Stimulated activated naive CD8-positive, alpha-beta T cell treated with anti-CD3 and anti-CD28 coated beads, Interleukin-15, Interleukin-2, amounts not matched to agents 100 U/mL and 50 U/mL, for 24 hours (primary cell): ENCODE data around the gene ATP11A.
"Not testable (repeated sequence)": the region's sequence is repeated elsewhere in the genome, so short reads cannot be mapped to it uniquely, and the experiment has no call there.

Source experiments
- ATAC-seq: fragments of 150-1000 bp; cut with Tn5 transposase; one replicate; pipeline ENCODE4 v1.10.0; 2021
- DNase-seq: peaks from one replicate; pipeline ENCODE4 v3.0.0; 2021

The ATP11A gene

GRCh38 chr13:112692586-112692985, 2.7 kb downstream of the ATP11A start:
- ATAC-seq, result no peak
- no peak for DNase-seq

GRCh38 chr13:112693831-112694497, 4.1 kb downstream of the ATP11A start:
- DNase-seq (no peak), ATAC-seq (no peak)

GRCh38 chr13:112695121-112695520, 5.3 kb downstream of the ATP11A start:
- ATAC-seq (no peak), DNase-seq (no peak)

GRCh38 chr13:112696001-112696868, 6.4 kb downstream of the ATP11A start:
- no peak for ATAC-seq
- DNase-seq, result no peak

GRCh38 chr13:112696869-112697465, 7.1 kb downstream of the ATP11A start:
- ATAC-seq, result no peak
- DNase-seq, result no peak

- no peak for DNase-seq
- ATAC-seq, result no peak
These were observed 8.2 kb downstream of the ATP11A start for GRCh38 chr13:112697756-112698655.

GRCh38 chr13:112699322-112699918, 9.6 kb downstream of the ATP11A start:
- ATAC-seq (no peak), DNase-seq (no peak)

GRCh38 chr13:112700291-112701060, 10.6 kb downstream of the ATP11A start:
- no peak for ATAC-seq
- no peak for DNase-seq

GRCh38 chr13:112702341-112702985, 12.6 kb downstream of the ATP11A start:
- ATAC-seq, result no peak
- DNase-seq, result no peak

- ATAC-seq, result no peak
- no peak for DNase-seq
These were observed 13.1 kb downstream of the ATP11A start for GRCh38 chr13:112702986-112703379.

GRCh38 chr13:112703449-112704284, 13.8 kb downstream of the ATP11A start:
- ATAC-seq, result no peak

GRCh38 chr13:112704308-112705145, 14.7 kb downstream of the ATP11A start:
- ATAC-seq (peak; percentile 43), DNase-seq (no peak)

More at GRCh38 chr13:112703449-112704284, 13.8 kb downstream of the ATP11A start:
- DNase-seq, result no peak

GRCh38 chr13:112705286-112705685, 15.4 kb downstream of the ATP11A start:
- DNase-seq (no peak), ATAC-seq (no peak)

- ATAC-seq (no peak), DNase-seq (no peak)
These were observed 16.3 kb downstream of the ATP11A start for GRCh38 chr13:112706171-112706570.

GRCh38 chr13:112708560-112709240, 18.9 kb downstream of the ATP11A start:
- DNase-seq (no peak), ATAC-seq (no peak)

- DNase-seq, ATAC-seq: not testable (repeated sequence)
These were observed 19.5 kb downstream of the ATP11A start for GRCh38 chr13:112709316-112709715.

- ATAC-seq (no peak), DNase-seq (no peak)
These were observed 20.3 kb downstream of the ATP11A start for GRCh38 chr13:112709825-112710783.
